Uterus (tissue), 2 donors: ENCODE results near the gene FOXS1.

Experiments used
- POLR2A ChIP-seq, 2 donors: fragments of 450-650 bp; IDR thresholded peaks; one replicate each; pipeline ENCODE4 v1.6.1; 2016; ENCODE audit warnings: antibody characterized with exemption in 2 of 2, mild to moderate bottlenecking in 1 of 2, moderate library complexity in 1 of 2
- TF ChIP-seq, protein P1 (sequence below), 4 experiments: fragments of 200-600 bp in 2 of 4; fragments of 450-650 bp in 2 of 4; sonication (generic) in 2 of 4; IDR thresholded peaks; one replicate each; pipeline ENCODE4 v1.5.1; 2016 to 2019; ENCODE audit warnings: antibody characterized with exemption in 4 of 4, mild to moderate bottlenecking in 2 of 4, moderate library complexity in 1 of 4

GRCh38 chr20:31851240-31851955 is 6.0 kb upstream of the FOXS1 start:
- TF ChIP-seq, protein P1, sequence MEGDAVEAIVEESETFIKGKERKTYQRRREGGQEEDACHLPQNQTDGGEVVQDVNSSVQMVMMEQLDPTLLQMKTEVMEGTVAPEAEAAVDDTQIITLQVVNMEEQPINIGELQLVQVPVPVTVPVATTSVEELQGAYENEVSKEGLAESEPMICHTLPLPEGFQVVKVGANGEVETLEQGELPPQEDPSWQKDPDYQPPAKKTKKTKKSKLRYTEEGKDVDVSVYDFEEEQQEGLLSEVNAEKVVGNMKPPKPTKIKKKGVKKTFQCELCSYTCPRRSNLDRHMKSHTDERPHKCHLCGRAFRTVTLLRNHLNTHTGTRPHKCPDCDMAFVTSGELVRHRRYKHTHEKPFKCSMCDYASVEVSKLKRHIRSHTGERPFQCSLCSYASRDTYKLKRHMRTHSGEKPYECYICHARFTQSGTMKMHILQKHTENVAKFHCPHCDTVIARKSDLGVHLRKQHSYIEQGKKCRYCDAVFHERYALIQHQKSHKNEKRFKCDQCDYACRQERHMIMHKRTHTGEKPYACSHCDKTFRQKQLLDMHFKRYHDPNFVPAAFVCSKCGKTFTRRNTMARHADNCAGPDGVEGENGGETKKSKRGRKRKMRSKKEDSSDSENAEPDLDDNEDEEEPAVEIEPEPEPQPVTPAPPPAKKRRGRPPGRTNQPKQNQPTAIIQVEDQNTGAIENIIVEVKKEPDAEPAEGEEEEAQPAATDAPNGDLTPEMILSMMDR (IDR thresholded peaks at IDR 0.05) = no peak
- no peak for TF ChIP-seq POLR2A (IDR thresholded peaks at IDR 0.05)
